AG04449 (cell line): ENCODE data around the gene HTR2B.

ENCODE experiments used
- CTCF ChIA-PET: fragments of 350-600 bp; formaldehyde crosslinking; extraction: SDS; loops from one replicate; lab custom pipeline; 2021; ENCODE audit warnings: antibody characterized with exemption; lab: Yijun Ruan, JAX
- POLR2A ChIA-PET: fragments of 400-600, 350-600 bp; formaldehyde crosslinking; extraction: SDS; loops from one replicate; lab custom pipeline; 2020; ENCODE audit warnings: antibody characterized with exemption, inconsistent platforms; lab: Yijun Ruan, JAX
- DNase-seq: peaks from one replicate; pipeline ENCODE4 v3.0.0-alpha.2; 2010; ENCODE audit warnings: low read depth, low spot score
- H3K4me3 ChIP-seq: 2 replicates; pipeline ENCODE4 v1.5.1; 2011; ENCODE audit warnings: low read depth, mild to moderate bottlenecking, control low read depth, low read length
- CTCF ChIP-seq: IDR thresholded peaks from one replicate; pipeline ENCODE4 v1.5.1; 2011; ENCODE audit warnings: mild to moderate bottlenecking, moderate library complexity, low read length, control low read depth, inconsistent platforms; ENCODE audit not compliant: insufficient read depth; ENCODE audit errors: missing control alignments

The HTR2B gene

GRCh38 chr2:231139796-231140195, 15.0 kb upstream of the HTR2B start:
- POLR2A ChIA-PET = no interaction called here
- no peak overlapping the region for H3K4me3 ChIP-seq
- CTCF ChIA-PET = no interaction called here
- no peak for TF ChIP-seq CTCF
- DNase-seq = no peak

- no peak overlapping the region for H3K4me3 ChIP-seq
- DNase-seq = no peak
- no peak for TF ChIP-seq CTCF
- ChIA-PET CTCF (interaction anchor here (1.1 kb wide), 1 partner anchor 11 kb away, joined by 3 read pairs; no protein-coding TSS in a partner anchor), POLR2A (no interaction called here)
These were observed 13.9 kb upstream of the HTR2B start for GRCh38 chr2:231138699-231139098.

- no peak overlapping the region for H3K4me3 ChIP-seq
- no peak for DNase-seq
- CTCF ChIA-PET = interaction anchor here (0.9 kb wide), 1 partner anchor 277 kb away, joined by 4 read pairs; no protein-coding TSS in a partner anchor
- POLR2A ChIA-PET = no interaction called here
- no peak for TF ChIP-seq CTCF
These were observed 10.2 kb upstream of the HTR2B start for GRCh38 chr2:231134910-231135655.

DNA sequence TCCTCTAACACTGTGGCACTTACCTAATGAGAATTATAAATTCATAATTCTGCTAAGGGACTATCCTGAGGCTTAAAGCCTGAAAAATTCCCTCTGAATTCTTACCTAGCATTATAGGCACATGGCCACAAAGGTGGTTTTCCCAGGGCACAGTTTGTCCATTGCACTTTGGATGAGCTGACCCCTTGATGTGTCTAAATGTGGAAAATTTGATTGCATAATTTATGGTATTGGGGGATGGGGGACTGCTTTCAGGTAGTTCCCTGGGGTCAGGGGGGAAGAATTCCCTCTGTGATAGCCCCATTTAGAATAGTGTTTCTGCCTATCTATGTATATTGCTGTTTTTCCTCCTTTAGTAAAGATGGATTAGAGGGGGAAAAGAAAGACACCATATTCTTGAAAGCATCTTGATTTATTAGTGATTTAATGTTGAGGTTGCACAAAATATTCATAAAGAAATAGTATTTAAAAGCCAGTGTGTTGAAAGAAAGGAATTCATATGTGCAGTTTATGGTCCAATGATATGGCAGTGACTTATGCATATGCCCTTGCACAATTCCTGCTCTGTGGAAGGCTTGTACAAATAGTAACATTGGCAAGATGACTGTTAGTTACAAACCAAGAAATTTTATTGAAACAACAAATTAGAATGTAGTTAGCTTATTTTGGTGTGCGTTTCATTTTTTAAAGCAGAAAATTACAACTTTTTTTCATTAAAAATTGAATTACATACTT, 8.7 kb upstream of the HTR2B start:
- ChIA-PET CTCF (no interaction called here), POLR2A (no interaction called here)
- peak; percentile 36 for DNase-seq
- no peak overlapping the region for H3K4me3 ChIP-seq
- no peak for TF ChIP-seq CTCF

DNA sequence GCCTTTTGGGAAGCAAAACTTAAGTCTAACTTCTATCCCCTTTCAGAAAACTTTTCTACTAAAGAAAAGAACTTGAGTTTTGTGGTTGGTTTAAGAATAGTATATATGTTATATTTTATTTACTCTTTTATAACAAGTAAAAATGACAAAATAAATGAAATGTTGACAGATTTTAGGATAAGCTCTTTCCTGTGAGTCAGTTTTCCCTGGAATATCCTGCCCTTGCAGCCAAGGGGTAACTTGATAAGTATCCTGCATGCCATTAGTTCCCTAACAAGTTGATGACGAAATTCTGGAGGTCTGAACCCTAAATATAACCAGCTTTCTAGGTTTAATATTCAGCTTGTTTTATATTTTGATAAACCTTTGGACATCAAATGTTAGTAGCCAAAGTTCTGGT, 7.3 kb upstream of the HTR2B start:
- no peak for DNase-seq
- no peak for TF ChIP-seq CTCF
- no peak overlapping the region for H3K4me3 ChIP-seq
- POLR2A ChIA-PET = interaction anchor here (1.1 kb wide), 1 partner anchor 332 kb away, joined by 4 read pairs; the partner anchor contains the start of gene NCL
- CTCF ChIA-PET = no interaction called here

- no peak for DNase-seq
- ChIA-PET POLR2A (no interaction called here), CTCF (interaction anchor here (1.6 to 2.6 kb wide), 4 partner anchors 10 to 97 kb away, joined by 5 to 9 read pairs (median 8); no protein-coding TSS in a partner anchor)
- no peak for TF ChIP-seq CTCF
- no peak overlapping the region for H3K4me3 ChIP-seq
These were observed 5.7 kb upstream of the HTR2B start for GRCh38 chr2:231130336-231131056.
